ENCODE data around the gene DYSF.

The DYSF gene

DNA sequence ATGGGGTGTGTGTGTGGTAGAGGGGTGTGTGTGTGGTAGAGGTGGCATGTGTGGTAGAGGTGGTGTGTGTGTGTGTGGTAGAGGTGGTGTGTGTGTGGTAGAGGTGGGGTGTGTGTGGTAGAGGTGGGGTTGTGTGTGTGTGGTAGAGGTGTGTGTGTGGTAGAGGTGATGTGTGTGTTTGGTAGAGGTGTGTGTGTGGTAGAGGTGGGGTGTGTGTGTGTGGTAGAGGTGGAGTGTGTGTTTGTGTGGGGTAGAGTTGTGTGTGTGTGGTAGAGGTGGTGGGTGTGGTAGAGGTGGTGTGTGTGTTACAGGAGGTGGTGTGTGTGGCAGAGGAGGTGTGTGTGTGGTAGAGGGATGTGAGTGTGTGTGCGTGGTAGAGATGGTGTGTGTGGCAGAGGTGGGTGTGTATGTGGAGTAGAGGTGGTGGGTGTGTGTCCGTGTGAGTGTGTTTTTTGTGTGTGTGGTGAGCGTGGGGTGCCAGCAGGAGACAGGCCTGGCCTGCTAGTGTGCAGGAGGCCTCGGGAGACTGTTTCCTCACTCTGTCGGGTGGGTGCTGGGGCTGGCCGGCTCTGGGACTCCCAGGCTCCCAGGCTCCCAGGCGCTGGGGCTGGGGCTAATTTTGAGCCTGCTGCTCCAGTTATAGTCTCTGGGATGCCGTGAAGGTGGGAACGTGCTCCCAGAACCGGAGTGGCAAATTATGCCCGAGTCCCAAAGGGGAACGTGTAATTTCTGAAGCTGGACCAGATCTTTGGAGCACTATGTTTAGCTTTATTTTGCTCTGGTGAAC is 165.2 kb downstream of the DYSF start:
- no peak overlapping the region for H3K4me3 ChIP-seq (ENCODE audit: low read depth, low read length)
- DNase-seq (ENCODE audit: low read depth) = no peak
- TF ChIP-seq, protein P1, sequence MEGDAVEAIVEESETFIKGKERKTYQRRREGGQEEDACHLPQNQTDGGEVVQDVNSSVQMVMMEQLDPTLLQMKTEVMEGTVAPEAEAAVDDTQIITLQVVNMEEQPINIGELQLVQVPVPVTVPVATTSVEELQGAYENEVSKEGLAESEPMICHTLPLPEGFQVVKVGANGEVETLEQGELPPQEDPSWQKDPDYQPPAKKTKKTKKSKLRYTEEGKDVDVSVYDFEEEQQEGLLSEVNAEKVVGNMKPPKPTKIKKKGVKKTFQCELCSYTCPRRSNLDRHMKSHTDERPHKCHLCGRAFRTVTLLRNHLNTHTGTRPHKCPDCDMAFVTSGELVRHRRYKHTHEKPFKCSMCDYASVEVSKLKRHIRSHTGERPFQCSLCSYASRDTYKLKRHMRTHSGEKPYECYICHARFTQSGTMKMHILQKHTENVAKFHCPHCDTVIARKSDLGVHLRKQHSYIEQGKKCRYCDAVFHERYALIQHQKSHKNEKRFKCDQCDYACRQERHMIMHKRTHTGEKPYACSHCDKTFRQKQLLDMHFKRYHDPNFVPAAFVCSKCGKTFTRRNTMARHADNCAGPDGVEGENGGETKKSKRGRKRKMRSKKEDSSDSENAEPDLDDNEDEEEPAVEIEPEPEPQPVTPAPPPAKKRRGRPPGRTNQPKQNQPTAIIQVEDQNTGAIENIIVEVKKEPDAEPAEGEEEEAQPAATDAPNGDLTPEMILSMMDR (IDR thresholded peaks at IDR 0.05; ENCODE audit: low read depth, low read length, missing control alignments) = no peak
- in situ Hi-C loops (cut with HindIII; ENCODE audit: low sequenced_read_pairs) = loop anchor here (5.0 kb wide), 1 partner anchor 81 kb away; no protein-coding TSS in a partner anchor

GRCh38 chr2:71619230-71619741 is 165.9 kb downstream of the DYSF start:
- TF ChIP-seq, protein P1 (IDR thresholded peaks at IDR 0.05; ENCODE audit: low read depth, low read length, missing control alignments) = no peak
- no peak overlapping the region for H3K4me3 ChIP-seq (ENCODE audit: low read depth, low read length)

DNA sequence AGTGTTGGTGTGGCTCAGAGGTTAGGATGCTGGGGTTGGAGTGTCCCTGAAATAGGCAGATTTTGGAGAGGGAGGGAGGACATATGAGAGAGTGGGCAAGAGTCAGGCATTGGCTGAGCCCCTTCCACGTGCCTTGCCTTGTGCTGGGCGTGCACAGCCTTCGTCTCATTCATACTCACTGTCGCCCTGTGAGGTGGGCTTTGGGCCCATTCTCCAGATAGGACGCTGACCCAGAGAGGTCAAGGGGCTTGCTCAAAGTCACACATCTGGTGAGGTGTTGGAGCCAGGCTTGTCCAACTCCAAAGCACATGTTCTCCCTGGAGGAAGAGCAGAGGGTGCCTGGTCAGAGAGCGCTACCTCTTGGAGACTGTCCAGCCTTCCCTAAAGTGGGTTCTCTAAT is 166.8 kb downstream of the DYSF start:
- in situ Hi-C loops (cut with HindIII; ENCODE audit: low sequenced_read_pairs) = no loop called here

More at GRCh38 chr2:71619230-71619741, 165.9 kb downstream of the DYSF start:
- in situ Hi-C loops (cut with HindIII; ENCODE audit: low sequenced_read_pairs) = loop anchor here (5.0 kb wide), 1 partner anchor 82 kb away; no protein-coding TSS in a partner anchor
- DNase-seq (ENCODE audit: low read depth) = no peak

GRCh38 chr2:71620851-71621251 is 167.5 kb downstream of the DYSF start:
- TF ChIP-seq, protein P1 (IDR thresholded peaks at IDR 0.05; ENCODE audit: low read depth, low read length, missing control alignments) = no peak
- DNase-seq (ENCODE audit: low read depth) = no peak
- in situ Hi-C loops (cut with HindIII; ENCODE audit: low sequenced_read_pairs) = no loop called here
- no peak overlapping the region for H3K4me3 ChIP-seq (ENCODE audit: low read depth, low read length)

More for the DNA sequence above, 166.8 kb downstream of the DYSF start:
- TF ChIP-seq, protein P1 (IDR thresholded peaks at IDR 0.05; ENCODE audit: low read depth, low read length, missing control alignments) = no peak
- no peak for DNase-seq (ENCODE audit: low read depth)
- no peak overlapping the region for H3K4me3 ChIP-seq (ENCODE audit: low read depth, low read length)

DNA sequence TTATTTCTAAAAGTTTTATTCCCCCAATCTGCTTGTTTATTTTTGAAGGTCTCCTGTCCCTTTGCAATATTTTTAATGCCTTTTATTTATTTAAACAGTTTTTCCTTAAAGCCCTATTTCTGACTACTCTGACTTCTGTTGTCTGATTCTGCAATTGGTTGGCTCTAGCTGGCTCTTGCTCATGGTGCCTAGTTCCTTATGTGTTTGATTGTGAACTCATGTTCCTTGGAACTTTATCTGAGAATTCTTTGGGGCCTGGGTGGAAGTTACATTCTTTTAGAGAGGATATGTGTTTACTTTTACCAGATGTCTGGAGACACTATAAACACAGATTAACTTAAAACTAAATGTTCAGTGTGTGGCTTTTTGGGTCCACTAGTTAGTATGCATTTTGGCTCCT is 175.9 kb downstream of the DYSF start:
- no peak for DNase-seq (ENCODE audit: low read depth)
- in situ Hi-C loops (cut with HindIII; ENCODE audit: low sequenced_read_pairs) = no loop called here
- no peak overlapping the region for H3K4me3 ChIP-seq (ENCODE audit: low read depth, low read length)
- TF ChIP-seq, protein P1 (IDR thresholded peaks at IDR 0.05; ENCODE audit: low read depth, low read length, missing control alignments) = no peak

DNA sequence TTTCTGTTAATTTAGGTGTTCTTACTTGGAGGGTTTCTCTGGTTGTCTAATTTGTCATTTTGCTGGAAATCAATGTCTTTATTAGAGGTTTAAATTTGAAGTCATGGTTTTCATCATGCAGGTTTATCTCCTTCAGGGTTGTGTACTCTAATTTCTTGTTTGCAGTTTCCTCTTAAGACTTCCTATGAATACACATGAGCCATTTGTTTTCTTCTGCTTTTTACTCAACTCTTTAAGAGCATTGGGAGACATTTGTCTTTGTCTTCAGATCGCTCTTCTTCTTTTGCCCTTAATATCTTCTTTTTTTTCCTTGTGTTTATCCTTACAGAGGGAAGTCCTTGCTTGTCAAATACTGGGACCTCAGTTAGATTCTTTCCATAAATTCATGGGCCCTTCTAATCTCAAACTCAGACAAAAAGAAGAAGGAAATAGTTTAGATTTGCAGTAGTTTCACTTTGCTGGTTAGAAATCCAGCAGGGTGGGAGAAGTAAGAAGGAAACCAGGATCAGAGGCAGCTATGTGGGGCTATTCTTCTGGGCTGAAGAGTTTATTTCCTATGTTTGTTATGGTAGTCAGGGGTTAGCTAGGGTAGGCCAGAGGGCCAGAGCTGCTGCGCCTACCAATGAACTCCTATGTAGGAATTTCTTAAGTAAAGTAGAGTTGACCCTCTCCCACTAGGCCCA is 176.6 kb downstream of the DYSF start:
- no peak overlapping the region for H3K4me3 ChIP-seq (ENCODE audit: low read depth, low read length)
- in situ Hi-C loops (cut with HindIII; ENCODE audit: low sequenced_read_pairs) = no loop called here
- TF ChIP-seq, protein P1 (IDR thresholded peaks at IDR 0.05; ENCODE audit: low read depth, low read length, missing control alignments) = no peak
- DNase-seq (ENCODE audit: low read depth) = no peak

All from astrocyte of the cerebellum (primary cell).